HL-60/S4 treated with retinoic acid at 250 ng/mL for 4 days and 3 days (cell line): ENCODE data around the gene SPTBN2.

Source experiments
- in situ Hi-C: fragments of 300-500 bp; cut with MboI; formaldehyde crosslinking; loops from 2 replicates; pipeline ENCODE4 v1.7.0; 2022; ENCODE audit warnings: low sequenced_read_pairs

The SPTBN2 gene

GRCh38 chr11:66686801-66687750, 41.9 kb downstream of the SPTBN2 start:
- in situ Hi-C loops, result loop anchor here (25.0 kb wide), 2 partner anchors 150 to 275 kb away; partner anchors contain the start of genes NPAS4 and RCE1

- in situ Hi-C loops, result loop anchor here (25.0 kb wide), 2 partner anchors 151 to 274 kb away; partner anchors contain the start of genes NPAS4 and RCE1
Observed at GRCh38 chr11:66686100-66686785, 42.8 kb downstream of the SPTBN2 start.

- in situ Hi-C loops, result loop anchor here (25.0 kb wide), 2 partner anchors 152 to 273 kb away; partner anchors contain the start of genes NPAS4 and RCE1
Observed at GRCh38 chr11:66685276-66686099, 43.5 kb downstream of the SPTBN2 start.

GRCh38 chr11:66684635-66685034, 44.4 kb downstream of the SPTBN2 start:
- in situ Hi-C loops, result loop anchor here (25.0 kb wide), 2 partner anchors 153 to 272 kb away; partner anchors contain the start of genes NPAS4 and RCE1

- in situ Hi-C loops, result loop anchor here (25.0 kb wide), 2 partner anchors 153 to 272 kb away; partner anchors contain the start of genes NPAS4 and RCE1
Observed at GRCh38 chr11:66683877-66684276, 45.1 kb downstream of the SPTBN2 start.

- in situ Hi-C loops, result loop anchor here (25.0 kb wide), 2 partner anchors 156 to 269 kb away; partner anchors contain the start of genes NPAS4 and RCE1
Observed at GRCh38 chr11:66680966-66681645, 47.9 kb downstream of the SPTBN2 start.

- in situ Hi-C loops, result loop anchor here (25.0 kb wide), 2 partner anchors 160 to 265 kb away; partner anchors contain the start of genes NPAS4 and RCE1
Observed at GRCh38 chr11:66677599-66678375, 51.2 kb downstream of the SPTBN2 start, which contains the start of gene RBM4B. Gene RBM4B, minus strand, starts transcription at chr11:66677887. Its CDS starts 808 bp downstream, at chr11:66677079.

- in situ Hi-C loops, result loop anchor here (25.0 kb wide), 2 partner anchors 160 to 265 kb away; partner anchors contain the start of genes NPAS4 and RCE1
Observed at GRCh38 chr11:66676931-66677598, 52.0 kb downstream of the SPTBN2 start.

- in situ Hi-C loops, result loop anchor here (25.0 kb wide), 2 partner anchors 161 to 264 kb away; partner anchors contain the start of genes NPAS4 and RCE1
Observed at GRCh38 chr11:66676282-66676919, 52.6 kb downstream of the SPTBN2 start.

- in situ Hi-C loops, result loop anchor here (25.0 kb wide), 2 partner anchors 162 to 263 kb away; partner anchors contain the start of genes NPAS4 and RCE1
Observed at GRCh38 chr11:66674964-66675602, 53.9 kb downstream of the SPTBN2 start.

GRCh38 chr11:66670816-66671215, 58.2 kb downstream of the SPTBN2 start:
- in situ Hi-C loops, result no loop called here

- in situ Hi-C loops, result no loop called here
Observed at GRCh38 chr11:66665369-66665768, 63.6 kb downstream of the SPTBN2 start.

- in situ Hi-C loops, result no loop called here
Observed at GRCh38 chr11:66663741-66664296, 65.2 kb downstream of the SPTBN2 start.

GRCh38 chr11:66659763-66660162, 69.3 kb downstream of the SPTBN2 start:
- in situ Hi-C loops, result no loop called here

- in situ Hi-C loops, result no loop called here
Observed at GRCh38 chr11:66653123-66653522, 75.9 kb downstream of the SPTBN2 start.

- in situ Hi-C loops, result no loop called here
Observed at GRCh38 chr11:66652651-66653050, 76.4 kb downstream of the SPTBN2 start.

- in situ Hi-C loops, result no loop called here
Observed at GRCh38 chr11:66651016-66651415, 78.0 kb downstream of the SPTBN2 start.
